Activated T-helper 1 cell treated with anti-CD3 and anti-CD28 coated beads, Interleukin-12 subunit alpha, Interleukin-12 subunit beta, Interleukin-2, Interleukin-4 antibody, amounts not matched to agents 30 ng/mL and 10 ng/mL and 1 ng/mL, durations not matched to agents 14 hours and 24 hours and 36 hours (primary cell): Measurements from ENCODE around the gene HS3ST4. TPM values are rescaled to one million over a fixed set of nuclear protein-coding genes. Genes with fewer than 3 reads are reported as not detected.

ENCODE experiments used
- DNase-seq: peaks from one replicate; pipeline ENCODE4 v3.0.0; 2021; ENCODE audit warnings: low spot score
- H3K27ac Mint-ChIP-seq: one replicate; pipeline ENCODE4 v1.8.0; 2021; ENCODE audit warnings: mild to moderate bottlenecking, mixed read lengths
- H3K27me3 Mint-ChIP-seq: one replicate; pipeline ENCODE4 v1.8.0; 2022; ENCODE audit warnings: mild to moderate bottlenecking, moderate library complexity, mixed read lengths; ENCODE audit not compliant: insufficient read depth
- H3K36me3 Mint-ChIP-seq: one replicate; pipeline ENCODE4 v1.8.0; 2021; ENCODE audit warnings: low read depth, mixed read lengths
- H3K4me1 Mint-ChIP-seq: one replicate; pipeline ENCODE4 v1.8.0; 2021; ENCODE audit warnings: low read depth, mixed read lengths
- H3K4me3 Mint-ChIP-seq: one replicate; pipeline ENCODE4 v1.8.0; 2021; ENCODE audit warnings: mild to moderate bottlenecking, moderate library complexity, mixed read lengths
- H3K9me3 Mint-ChIP-seq: one replicate; pipeline ENCODE4 v1.8.0; 2021; ENCODE audit warnings: mixed read lengths
- intact Hi-C: fragments of 100-400 bp; cut with micrococcal nuclease; formaldehyde crosslinking; loops from one replicate; pipeline ENCODE4 v1.15.1; 2024
- total RNA-seq: library from RNA; stranded (reverse); gene quantifications from 2 replicates; pipeline ENCODE4 v1.2.3, GENCODE V29; 2022

The HS3ST4 gene
- total RNA-seq, 1 donor from 2014 or later, result not detected

- H3K27me3 Mint-ChIP-seq, result peaks cover 5% of the 10 kb centered on the region
- intact Hi-C loops, result no loop called here
- no peak overlapping the region for H3K27ac Mint-ChIP-seq
- H3K4me3 Mint-ChIP-seq, result no peak overlapping the region
- no peak for DNase-seq
- no peaks in the 10 kb centered on the region for H3K4me1 Mint-ChIP-seq
- peaks cover 16% of the 10 kb centered on the region for H3K9me3 Mint-ChIP-seq
- H3K36me3 Mint-ChIP-seq, result no peaks in the 10 kb centered on the region
Measured at GRCh38 chr16:25894093-25894492, 202.3 kb downstream of the HS3ST4 start.

GRCh38 chr16:25895380-25895779, 203.6 kb downstream of the HS3ST4 start:
- H3K9me3 Mint-ChIP-seq, result peaks cover 6% of the 10 kb centered on the region
- no peaks in the 10 kb centered on the region for H3K36me3 Mint-ChIP-seq
- intact Hi-C loops, result no loop called here
- no peak overlapping the region for H3K27ac Mint-ChIP-seq
- no peak overlapping the region for H3K4me3 Mint-ChIP-seq
- peaks cover 5% of the 10 kb centered on the region for H3K27me3 Mint-ChIP-seq
- H3K4me1 Mint-ChIP-seq, result no peaks in the 10 kb centered on the region
- DNase-seq, result no peak

- no peaks in the 10 kb centered on the region for H3K4me1 Mint-ChIP-seq
- H3K27me3 Mint-ChIP-seq, result peaks cover 5% of the 10 kb centered on the region
- H3K4me3 Mint-ChIP-seq, result no peak overlapping the region
- no peak overlapping the region for H3K27ac Mint-ChIP-seq
- no peaks in the 10 kb centered on the region for H3K9me3 Mint-ChIP-seq
- DNase-seq, result no peak
- intact Hi-C loops, result no loop called here
- H3K36me3 Mint-ChIP-seq, result no peaks in the 10 kb centered on the region
Measured at GRCh38 chr16:25896411-25896810, 204.7 kb downstream of the HS3ST4 start.

- no peak overlapping the region for H3K27ac Mint-ChIP-seq
- intact Hi-C loops, result no loop called here
- no peaks in the 10 kb centered on the region for H3K36me3 Mint-ChIP-seq
- H3K4me1 Mint-ChIP-seq, result no peaks in the 10 kb centered on the region
- H3K4me3 Mint-ChIP-seq, result no peak overlapping the region
- DNase-seq, result no peak
- H3K27me3 Mint-ChIP-seq, result peaks cover 5% of the 10 kb centered on the region
- no peaks in the 10 kb centered on the region for H3K9me3 Mint-ChIP-seq
Measured at GRCh38 chr16:25897702-25898101, 205.9 kb downstream of the HS3ST4 start.

- no peaks in the 10 kb centered on the region for H3K36me3 Mint-ChIP-seq
- no peaks in the 10 kb centered on the region for H3K4me1 Mint-ChIP-seq
- no peak overlapping the region for H3K4me3 Mint-ChIP-seq
- no peak overlapping the region for H3K27ac Mint-ChIP-seq
- H3K27me3 Mint-ChIP-seq, result no peaks in the 10 kb centered on the region
- intact Hi-C loops, result no loop called here
- no peaks in the 10 kb centered on the region for H3K9me3 Mint-ChIP-seq
- DNase-seq, result no peak
Measured at GRCh38 chr16:25905810-25906209, 214.1 kb downstream of the HS3ST4 start.

GRCh38 chr16:25910971-25911370, 219.2 kb downstream of the HS3ST4 start:
- H3K27ac Mint-ChIP-seq, result no peak overlapping the region
- H3K9me3 Mint-ChIP-seq, result no peaks in the 10 kb centered on the region
- H3K36me3 Mint-ChIP-seq, result no peaks in the 10 kb centered on the region
- H3K4me1 Mint-ChIP-seq, result no peaks in the 10 kb centered on the region
- intact Hi-C loops, result no loop called here
- no peaks in the 10 kb centered on the region for H3K27me3 Mint-ChIP-seq
- H3K4me3 Mint-ChIP-seq, result no peak overlapping the region
- DNase-seq, result no peak

- Mint-ChIP-seq H3K27ac (no peak overlapping the region), H3K27me3 (no peaks in the 10 kb centered on the region), H3K4me3 (no peak overlapping the region), H3K9me3 (no peaks in the 10 kb centered on the region), H3K4me1 (no peaks in the 10 kb centered on the region), H3K36me3 (no peaks in the 10 kb centered on the region)
- DNase-seq, result no peak
- intact Hi-C loops, result no loop called here
Measured at GRCh38 chr16:25912321-25912720, 220.6 kb downstream of the HS3ST4 start.

GRCh38 chr16:25914357-25914962, 222.7 kb downstream of the HS3ST4 start:
- no peaks in the 10 kb centered on the region for H3K4me1 Mint-ChIP-seq
- no peak overlapping the region for H3K27ac Mint-ChIP-seq
- H3K27me3 Mint-ChIP-seq, result no peaks in the 10 kb centered on the region
- no peaks in the 10 kb centered on the region for H3K36me3 Mint-ChIP-seq
- H3K4me3 Mint-ChIP-seq, result no peak overlapping the region
- no peaks in the 10 kb centered on the region for H3K9me3 Mint-ChIP-seq
- DNase-seq, result no peak
- intact Hi-C loops, result no loop called here

- H3K36me3 Mint-ChIP-seq, result no peaks in the 10 kb centered on the region
- intact Hi-C loops, result no loop called here
- H3K4me3 Mint-ChIP-seq, result no peak overlapping the region
Measured at GRCh38 chr16:25916037-25916436, 224.3 kb downstream of the HS3ST4 start.

GRCh38 chr16:25922438-25922837, 230.7 kb downstream of the HS3ST4 start:
- intact Hi-C loops, result no loop called here
- Mint-ChIP-seq H3K27me3 (no peaks in the 10 kb centered on the region), H3K4me3 (no peak overlapping the region)

More at GRCh38 chr16:25916037-25916436, 224.3 kb downstream of the HS3ST4 start:
- Mint-ChIP-seq H3K27me3 (no peaks in the 10 kb centered on the region), H3K4me1 (no peaks in the 10 kb centered on the region), H3K27ac (no peak overlapping the region), H3K9me3 (no peaks in the 10 kb centered on the region)
- no peak for DNase-seq

GRCh38 chr16:25925421-25925820, 233.7 kb downstream of the HS3ST4 start:
- no peak for DNase-seq
- no peaks in the 10 kb centered on the region for H3K27me3 Mint-ChIP-seq
- intact Hi-C loops, result no loop called here
- H3K4me3 Mint-ChIP-seq, result no peak overlapping the region
- no peaks in the 10 kb centered on the region for H3K4me1 Mint-ChIP-seq
- no peak overlapping the region for H3K27ac Mint-ChIP-seq
- H3K9me3 Mint-ChIP-seq, result peaks cover under 1% of the 10 kb centered on the region
- no peaks in the 10 kb centered on the region for H3K36me3 Mint-ChIP-seq

More at GRCh38 chr16:25922438-25922837, 230.7 kb downstream of the HS3ST4 start:
- H3K27ac Mint-ChIP-seq, result no peak overlapping the region
- no peak for DNase-seq
- no peaks in the 10 kb centered on the region for H3K4me1 Mint-ChIP-seq
- H3K36me3 Mint-ChIP-seq, result no peaks in the 10 kb centered on the region
- no peaks in the 10 kb centered on the region for H3K9me3 Mint-ChIP-seq

GRCh38 chr16:25931473-25932035, 239.8 kb downstream of the HS3ST4 start:
- H3K4me1 Mint-ChIP-seq, result no peaks in the 10 kb centered on the region
- no peak overlapping the region for H3K27ac Mint-ChIP-seq
- no peaks in the 10 kb centered on the region for H3K36me3 Mint-ChIP-seq
- H3K4me3 Mint-ChIP-seq, result no peak overlapping the region
- DNase-seq, result no peak
- no peaks in the 10 kb centered on the region for H3K27me3 Mint-ChIP-seq
- peaks cover 3% of the 10 kb centered on the region for H3K9me3 Mint-ChIP-seq
- intact Hi-C loops, result no loop called here

GRCh38 chr16:25941800-25942499, 250.2 kb downstream of the HS3ST4 start:
- H3K27me3 Mint-ChIP-seq, result peaks cover 4% of the 10 kb centered on the region
- no peaks in the 10 kb centered on the region for H3K4me1 Mint-ChIP-seq
- intact Hi-C loops, result no loop called here
- H3K9me3 Mint-ChIP-seq, result peaks cover 13% of the 10 kb centered on the region
- no peak overlapping the region for H3K4me3 Mint-ChIP-seq
- H3K27ac Mint-ChIP-seq, result no peak overlapping the region
- H3K36me3 Mint-ChIP-seq, result no peaks in the 10 kb centered on the region
- no peak for DNase-seq
